Omental fat pad (tissue), 4 donors: ENCODE measurements around the gene KYNU. TPM values are rescaled to one million over a fixed set of nuclear protein-coding genes. Genes with fewer than 3 reads are reported as not detected.
"Not testable (repeated sequence)": the region's sequence is repeated elsewhere in the genome, so short reads cannot be mapped to it uniquely, and the experiment has no call there.

Experiments used
- ATAC-seq: fragments of 150-250 bp; one replicate; pipeline ENCODE4 v1.9.1; 2016; ENCODE audit warnings: mild to moderate bottlenecking, moderate library complexity; ENCODE audit not compliant: low FRiP score
- DNase-seq: peaks from one replicate; pipeline ENCODE4 v3.0.0-alpha.2; 2019; ENCODE audit warnings: low spot score
- CTCF ChIP-seq, 3 donors: fragments of 450-650 bp; IDR thresholded peaks; one replicate each; pipeline ENCODE4 v1.5.1; 2016 to 2017; ENCODE audit warnings: antibody characterized with exemption in 3 of 3, mild to moderate bottlenecking in 3 of 3, moderate library complexity in 2 of 3
- total RNA-seq, 4 donors: library from RNA; depleted of rRNA; stranded (reverse); fragments of >200 nt; gene quantifications; one replicate each; pipeline ENCODE4 v1.1.0, GENCODE V29; 2016

Gene KYNU
- total RNA-seq, 4 donors from 2014 or later = 3.8 to 25.3 (median 8.4) TPM

- ATAC-seq = no peak
- TF ChIP-seq CTCF (IDR thresholded peaks at IDR 0.05) = no peak
- no peak for DNase-seq
Measured at GRCh38 chr2:142865924-142866323, 11.5 kb upstream of the KYNU start.

- TF ChIP-seq CTCF (IDR thresholded peaks at IDR 0.05) = no peak
- ATAC-seq (no peak), DNase-seq (no peak)
Measured at GRCh38 chr2:142866426-142866825, 11.0 kb upstream of the KYNU start.

GRCh38 chr2:142867136-142867535 lies 10.3 kb upstream of the KYNU start:
- TF ChIP-seq CTCF (IDR thresholded peaks at IDR 0.05) = no peak
- ATAC-seq = no peak
- DNase-seq = no peak

GRCh38 chr2:142868229-142868762 lies 9.2 kb upstream of the KYNU start:
- ATAC-seq = peak; percentile 82

GRCh38 chr2:142869065-142869460 lies 8.4 kb upstream of the KYNU start:
- ATAC-seq, DNase-seq: not testable (repeated sequence)

More at GRCh38 chr2:142868229-142868762, 9.2 kb upstream of the KYNU start:
- no peak for TF ChIP-seq CTCF (IDR thresholded peaks at IDR 0.05)
- no peak for DNase-seq

GRCh38 chr2:142869461-142870106 lies 7.9 kb upstream of the KYNU start:
- TF ChIP-seq CTCF (IDR thresholded peaks at IDR 0.05) = no peak
- DNase-seq = no peak
- ATAC-seq = no peak

- DNase-seq = no peak
- no peak for TF ChIP-seq CTCF (IDR thresholded peaks at IDR 0.05)
- no peak for ATAC-seq
Measured at GRCh38 chr2:142870526-142870925, 6.9 kb upstream of the KYNU start.
